Measurements from ENCODE around the gene WASF2.

GRCh38 chr1:27446496-27447020, 43.4 kb downstream of the WASF2 start:
- TF ChIP-seq ZBTB7A (IDR thresholded peaks at IDR 0.05; ENCODE audit: low read depth) = no peak
- TF ChIP-seq TAF1 (IDR thresholded peaks at IDR 0.05; ENCODE audit: low read depth) = no peak
- no peak for TF ChIP-seq EP300 (IDR thresholded peaks at IDR 0.05; ENCODE audit: borderline replicate concordance)

Data from Ishikawa (cell line).